Measurements from ENCODE around the gene LIX1. TPM values are rescaled to one million over a fixed set of nuclear protein-coding genes. Genes with fewer than 3 reads are reported as not detected.

Gene LIX1
- total and polyA plus RNA-seq, 10 donors, result 0.06 to 0.14 TPM; not detected in 8

DNA sequence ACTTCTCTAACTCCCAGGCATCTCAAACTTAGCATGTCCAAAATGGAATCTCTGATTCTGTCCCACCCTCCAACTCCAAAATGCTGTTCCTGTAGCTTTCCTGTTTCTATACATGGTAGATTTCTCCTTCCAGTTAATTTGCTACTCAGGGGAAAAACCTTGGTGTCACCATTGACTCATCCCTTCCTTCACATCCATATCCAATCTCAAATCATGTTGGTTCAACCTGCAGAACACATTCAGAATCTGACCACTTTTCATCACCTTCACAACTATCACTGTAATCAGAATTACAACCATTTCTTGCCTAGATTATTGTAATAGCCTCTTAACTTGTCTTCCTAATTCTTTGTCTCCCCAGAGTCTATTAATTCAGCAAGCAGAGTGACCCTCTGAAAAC, 29.8 kb upstream of the LIX1 start:
- TF ChIP-seq POLR2AphosphoS5 (IDR thresholded peaks at IDR 0.05) (no peak), POLR2A (IDR thresholded peaks at IDR 0.05) (no peak)
- TF ChIP-seq, protein P1, sequence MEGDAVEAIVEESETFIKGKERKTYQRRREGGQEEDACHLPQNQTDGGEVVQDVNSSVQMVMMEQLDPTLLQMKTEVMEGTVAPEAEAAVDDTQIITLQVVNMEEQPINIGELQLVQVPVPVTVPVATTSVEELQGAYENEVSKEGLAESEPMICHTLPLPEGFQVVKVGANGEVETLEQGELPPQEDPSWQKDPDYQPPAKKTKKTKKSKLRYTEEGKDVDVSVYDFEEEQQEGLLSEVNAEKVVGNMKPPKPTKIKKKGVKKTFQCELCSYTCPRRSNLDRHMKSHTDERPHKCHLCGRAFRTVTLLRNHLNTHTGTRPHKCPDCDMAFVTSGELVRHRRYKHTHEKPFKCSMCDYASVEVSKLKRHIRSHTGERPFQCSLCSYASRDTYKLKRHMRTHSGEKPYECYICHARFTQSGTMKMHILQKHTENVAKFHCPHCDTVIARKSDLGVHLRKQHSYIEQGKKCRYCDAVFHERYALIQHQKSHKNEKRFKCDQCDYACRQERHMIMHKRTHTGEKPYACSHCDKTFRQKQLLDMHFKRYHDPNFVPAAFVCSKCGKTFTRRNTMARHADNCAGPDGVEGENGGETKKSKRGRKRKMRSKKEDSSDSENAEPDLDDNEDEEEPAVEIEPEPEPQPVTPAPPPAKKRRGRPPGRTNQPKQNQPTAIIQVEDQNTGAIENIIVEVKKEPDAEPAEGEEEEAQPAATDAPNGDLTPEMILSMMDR (IDR thresholded peaks at IDR 0.05 in 8 of 11, conservative IDR thresholded peaks at IDR 0.05 in 3 of 11), result no peak
- intact Hi-C loops (cut with DNase I; ENCODE audit: low total_unique reads), result no loop called here
- Histone ChIP-seq H3K4me1 (peaks cover 0 to 13% (median 3%) of the 10 kb centered on the region in 6 donors), H3K27me3 (replicated peaks in 1 of 7) (no peaks in the 10 kb centered on the region), H3K36me3 (peaks cover 3 to 100% (median 79%) of the 10 kb centered on the region in 6 donors), H3K27ac (no peak overlapping the region), H3K4me3 (no peak overlapping the region), H3K9me3 (no peaks in the 10 kb centered on the region)
- no peak for DNase-seq

DNA sequence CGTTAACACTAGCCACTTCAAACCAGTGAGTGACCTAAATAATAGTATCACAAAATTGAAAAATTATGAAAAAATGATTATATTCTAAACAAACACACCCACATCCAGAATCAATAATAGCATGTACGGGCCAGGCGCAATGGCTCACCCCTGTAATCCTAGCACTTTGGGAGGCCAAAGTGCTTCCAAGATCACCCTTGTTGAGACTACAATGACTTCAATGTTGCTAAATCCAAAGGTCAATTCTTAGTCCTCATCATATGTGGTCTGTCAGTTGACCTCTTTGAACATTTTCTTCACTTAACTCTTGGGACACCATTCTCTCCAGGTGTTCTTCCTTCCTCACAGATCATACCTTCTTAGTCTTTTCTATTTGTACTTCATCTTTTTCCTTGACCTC, 29.3 kb upstream of the LIX1 start:
- H3K4me1 ChIP-seq, result peaks cover 0 to 18% (median 8%) of the 10 kb centered on the region in 6 donors
- intact Hi-C loops (cut with DNase I; ENCODE audit: low total_unique reads), result no loop called here
- no peak overlapping the region for H3K27ac ChIP-seq
- no peaks in the 10 kb centered on the region for H3K9me3 ChIP-seq
- TF ChIP-seq POLR2A (IDR thresholded peaks at IDR 0.05), result no peak
- TF ChIP-seq, protein P1 (IDR thresholded peaks at IDR 0.05 in 8 of 11, conservative IDR thresholded peaks at IDR 0.05 in 3 of 11), result no peak
- TF ChIP-seq POLR2AphosphoS5 (IDR thresholded peaks at IDR 0.05), result no peak
- H3K36me3 ChIP-seq, result peaks cover 3 to 100% (median 79%) of the 10 kb centered on the region in 6 donors
- no peak overlapping the region for H3K4me3 ChIP-seq
- WGBS, 5 donors, result 89 to 98% (median 95%) methylated on average over 3 of the region's 3 CpGs
- no peak for DNase-seq
- no peaks in the 10 kb centered on the region for H3K27me3 ChIP-seq (replicated peaks in 1 of 7)

DNA sequence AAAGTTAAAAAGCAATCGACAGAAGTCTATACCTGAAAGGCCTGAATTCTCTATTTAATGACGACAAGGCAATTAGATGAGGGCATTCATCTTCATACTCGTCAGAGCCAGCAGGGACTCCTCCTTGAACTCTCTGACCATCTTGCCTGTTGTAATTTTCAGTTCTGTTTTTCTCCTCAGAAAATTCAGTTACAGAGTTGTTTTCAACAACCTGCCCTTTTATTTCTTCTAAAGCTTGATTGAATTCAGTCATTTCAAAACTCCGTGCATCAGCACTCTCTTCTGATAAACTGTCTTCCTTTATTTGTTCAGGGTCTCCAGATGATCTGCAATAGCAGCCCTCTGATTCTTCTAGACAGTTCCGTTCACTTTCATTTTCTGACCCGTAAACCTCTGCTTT, 25.0 kb upstream of the LIX1 start:
- peak overlapping the region; percentile 0 to 67 (median 38) for H3K27ac ChIP-seq
- no peaks in the 10 kb centered on the region for H3K9me3 ChIP-seq
- 48 to 62% (median 56%) methylated on average over 6 of the region's 6 CpGs for WGBS, 5 donors
- intact Hi-C loops (cut with DNase I; ENCODE audit: low total_unique reads), result loop anchor here (10.0 kb wide), 1 partner anchor 553 kb away; no protein-coding TSS in a partner anchor
- TF ChIP-seq, protein P1 (IDR thresholded peaks at IDR 0.05 in 8 of 11, conservative IDR thresholded peaks at IDR 0.05 in 3 of 11), result no peak
- TF ChIP-seq POLR2AphosphoS5 (IDR thresholded peaks at IDR 0.05) (no peak), POLR2A (IDR thresholded peaks at IDR 0.05) (no peak)
- no peak for DNase-seq
- H3K27me3 ChIP-seq (replicated peaks in 1 of 7), result no peaks in the 10 kb centered on the region
- H3K4me1 ChIP-seq, result peaks cover 0 to 31% (median 10%) of the 10 kb centered on the region in 6 donors
- H3K36me3 ChIP-seq, result peaks cover 0 to 99% (median 63%) of the 10 kb centered on the region in 6 donors
- H3K4me3 ChIP-seq, result no peak overlapping the region

DNA sequence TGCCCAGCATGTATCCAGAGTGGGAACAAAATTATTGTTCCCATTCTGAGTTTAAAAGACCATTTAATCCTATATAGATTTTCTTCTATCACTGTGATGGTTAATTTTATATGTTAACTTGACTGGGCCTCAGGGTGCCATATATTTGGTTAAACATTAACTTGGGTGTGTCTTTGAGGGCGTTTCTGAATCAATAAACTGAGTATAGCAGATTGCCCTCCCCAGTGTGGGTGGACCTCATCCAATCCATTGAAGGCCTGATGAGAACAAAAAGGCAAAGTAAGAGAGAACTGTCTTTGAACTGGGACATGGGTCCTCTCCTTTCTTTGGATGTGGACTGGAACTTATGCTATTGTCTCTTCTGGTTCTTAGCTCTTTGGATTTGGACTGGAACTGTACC, 23.3 kb upstream of the LIX1 start:
- H3K27me3 ChIP-seq (replicated peaks in 1 of 7), result no peaks in the 10 kb centered on the region
- WGBS, 5 donors, result 56 to 83% (median 71%) methylated on average over 1 of the region's 1 CpG
- DNase-seq, result no peak
- TF ChIP-seq, protein P1 (IDR thresholded peaks at IDR 0.05 in 8 of 11, conservative IDR thresholded peaks at IDR 0.05 in 3 of 11), result no peak
- no peak for TF ChIP-seq POLR2A (IDR thresholded peaks at IDR 0.05)
- no peak for TF ChIP-seq POLR2AphosphoS5 (IDR thresholded peaks at IDR 0.05)
- H3K4me3 ChIP-seq, result no peak overlapping the region
- H3K36me3 ChIP-seq, result peaks cover 0 to 99% (median 58%) of the 10 kb centered on the region in 6 donors
- no peaks in the 10 kb centered on the region for H3K9me3 ChIP-seq
- no peak overlapping the region for H3K27ac ChIP-seq
- intact Hi-C loops (cut with DNase I; ENCODE audit: low total_unique reads), result loop anchor here (10.0 kb wide), 1 partner anchor 551 kb away; no protein-coding TSS in a partner anchor
- H3K4me1 ChIP-seq, result peaks cover 0 to 37% (median 10%) of the 10 kb centered on the region in 6 donors

Data from spleen (tissue), 11 donors.